Measurements from ENCODE around the gene MAP3K14. TPM values are rescaled to one million over a fixed set of nuclear protein-coding genes. Genes with fewer than 3 reads are reported as not detected.
"Not testable (repeated sequence)": the region's sequence is repeated elsewhere in the genome, so short reads cannot be mapped to it uniquely, and the experiment has no call there.

MAP3K14 gene
- total and polyA plus RNA-seq, 4 donors: 2.2 to 9.3 (median 5.3) TPM

GRCh38 chr17:45305530-45306087 lies 11.2 kb downstream of the MAP3K14 start:
- no peak overlapping the region for H3K4me3 ChIP-seq (ENCODE audit: low read depth, low read length)
- H3K4me1 ChIP-seq (ENCODE audit: control insufficient read depth, insufficient read depth, low read length): peaks cover 9% of the 10 kb centered on the region
- H3K9me3 ChIP-seq (ENCODE audit: control insufficient read depth, insufficient read depth, low read length): no peaks in the 10 kb centered on the region
- no peaks in the 10 kb centered on the region for H3K27me3 ChIP-seq (ENCODE audit: control insufficient read depth, insufficient read depth, low read length)
- no peak overlapping the region for H3K27ac ChIP-seq (ENCODE audit: low read depth, low read length)
- no CpG with 5 or more reads among the region's 3 CpGs for WGBS (ENCODE audit: insufficient coverage)
- peaks cover 3% of the 10 kb centered on the region for H3K36me3 ChIP-seq (ENCODE audit: control insufficient read depth, insufficient read depth, low read length)
- no peak for DNase-seq (ENCODE audit: low read depth in 4 of 6, low spot score in 6 of 6)

DNA sequence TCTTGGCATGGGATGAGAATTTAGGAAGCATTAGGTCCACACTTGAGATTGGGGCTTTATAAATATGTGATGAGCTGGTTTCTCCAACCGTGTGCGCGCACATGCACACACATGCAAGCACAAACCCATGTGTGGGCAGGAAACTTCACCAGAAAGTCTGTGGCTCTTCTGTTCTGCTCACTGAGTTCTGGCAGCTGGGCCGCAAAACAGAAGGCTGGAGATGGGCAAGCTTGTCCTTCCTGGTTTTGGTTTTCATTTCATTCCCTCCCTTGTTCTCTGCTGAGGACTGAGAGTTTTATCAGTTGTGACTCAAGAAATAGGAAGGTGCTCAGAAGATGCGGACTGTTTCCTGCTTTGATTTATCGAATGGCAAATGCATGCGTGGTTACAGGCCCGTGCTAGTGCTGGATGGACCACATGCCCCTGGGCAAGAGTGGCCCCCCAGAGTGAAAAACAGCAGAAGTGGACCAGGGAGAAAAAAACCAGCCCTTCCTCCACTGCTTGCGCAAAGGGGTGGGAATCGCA lies 14.1 kb downstream of the MAP3K14 start:
- 90% methylated on average over 9 of the region's 10 CpGs for WGBS (ENCODE audit: insufficient coverage)
- Histone ChIP-seq H3K4me3 (ENCODE audit: low read depth, low read length) (no peak overlapping the region), H3K4me1 (ENCODE audit: control insufficient read depth, insufficient read depth, low read length) (peaks cover 24% of the 10 kb centered on the region), H3K27ac (ENCODE audit: low read depth, low read length) (no peak overlapping the region), H3K36me3 (ENCODE audit: control insufficient read depth, insufficient read depth, low read length) (peaks cover 2% of the 10 kb centered on the region), H3K9me3 (ENCODE audit: control insufficient read depth, insufficient read depth, low read length) (no peaks in the 10 kb centered on the region), H3K27me3 (ENCODE audit: control insufficient read depth, insufficient read depth, low read length) (no peaks in the 10 kb centered on the region)
- no peak for DNase-seq (ENCODE audit: low read depth in 4 of 6, low spot score in 6 of 6)

- not testable (repeated sequence) for H3K36me3 ChIP-seq (ENCODE audit: control insufficient read depth, insufficient read depth, low read length); H3K27me3 ChIP-seq (ENCODE audit: control insufficient read depth, insufficient read depth, low read length); H3K9me3 ChIP-seq (ENCODE audit: control insufficient read depth, insufficient read depth, low read length); H3K4me3 ChIP-seq (ENCODE audit: low read depth, low read length); DNase-seq (ENCODE audit: low read depth in 4 of 6, low spot score in 6 of 6); H3K27ac ChIP-seq (ENCODE audit: low read depth, low read length)
- H3K4me1 ChIP-seq (ENCODE audit: control insufficient read depth, insufficient read depth, low read length): peaks cover 23% of the 10 kb centered on the region
- WGBS (ENCODE audit: insufficient coverage): 88% methylated on average over 6 of the region's 9 CpGs
Observed at GRCh38 chr17:45302220-45302619, 14.6 kb downstream of the MAP3K14 start.

DNA sequence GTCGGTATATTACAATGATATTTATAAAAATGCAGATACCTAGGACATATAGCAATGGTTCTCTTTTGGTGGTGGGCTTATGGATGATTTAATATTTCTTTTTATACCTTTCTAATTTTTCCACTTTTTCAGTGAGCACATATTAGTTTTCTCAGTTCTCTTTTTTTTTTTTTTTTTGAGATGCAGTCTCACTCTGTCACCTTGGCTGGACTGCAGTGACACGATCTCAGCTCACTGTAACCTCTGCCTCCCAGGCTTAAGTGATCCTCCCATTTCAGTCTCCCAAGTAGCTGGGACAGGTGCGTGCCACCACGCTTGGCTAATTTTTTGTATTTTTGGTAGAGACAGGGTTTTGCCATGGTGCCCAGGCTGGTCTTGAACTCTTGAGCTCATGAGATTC lies 15.1 kb downstream of the MAP3K14 start:
- Histone ChIP-seq H3K27me3 (ENCODE audit: control insufficient read depth, insufficient read depth, low read length) (no peaks in the 10 kb centered on the region), H3K4me1 (ENCODE audit: control insufficient read depth, insufficient read depth, low read length) (peaks cover 23% of the 10 kb centered on the region), H3K27ac (ENCODE audit: low read depth, low read length) (no peak overlapping the region), H3K9me3 (ENCODE audit: control insufficient read depth, insufficient read depth, low read length) (no peaks in the 10 kb centered on the region), H3K36me3 (ENCODE audit: control insufficient read depth, insufficient read depth, low read length) (peaks cover 2% of the 10 kb centered on the region), H3K4me3 (ENCODE audit: low read depth, low read length) (no peak overlapping the region)
- no peak for DNase-seq (ENCODE audit: low read depth in 4 of 6, low spot score in 6 of 6)
- WGBS (ENCODE audit: insufficient coverage): 93% methylated on average over 2 of the region's 4 CpGs

DNA sequence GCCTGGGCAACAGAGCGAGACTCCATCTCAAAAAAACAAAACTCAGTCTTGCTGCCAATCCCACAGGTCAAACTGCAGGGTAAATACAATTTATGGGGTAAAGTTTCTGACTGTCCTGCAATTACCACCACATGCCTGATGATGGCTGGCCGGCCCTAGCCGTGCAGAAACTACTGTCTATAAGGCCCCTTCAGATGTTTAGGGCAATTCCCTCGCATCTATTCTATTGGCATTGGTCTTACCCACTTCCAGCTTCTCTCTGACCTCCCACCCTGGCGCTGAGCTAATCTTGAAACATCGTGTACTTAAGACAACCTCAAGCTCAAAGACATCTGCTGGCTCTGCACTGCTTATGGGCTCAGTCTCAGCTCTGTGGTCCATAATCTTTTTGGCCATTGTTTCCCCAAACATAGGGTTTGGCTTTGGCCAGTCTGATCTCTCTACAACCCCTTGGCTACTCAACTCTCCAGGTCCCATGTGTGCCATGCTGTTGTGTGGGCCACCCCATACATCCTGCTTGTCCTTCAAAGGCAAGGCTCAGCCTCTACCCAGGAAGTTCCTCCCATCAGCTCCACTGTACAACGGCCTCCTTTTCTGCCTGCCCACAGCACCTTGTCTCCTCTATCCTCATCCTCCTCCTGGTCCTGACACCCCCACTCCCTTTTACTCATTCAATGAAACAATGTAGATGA lies 16.6 kb downstream of the MAP3K14 start:
- peaks cover 30% of the 10 kb centered on the region for H3K4me1 ChIP-seq (ENCODE audit: control insufficient read depth, insufficient read depth, low read length)
- H3K27ac ChIP-seq (ENCODE audit: low read depth, low read length): no peak overlapping the region
- H3K4me3 ChIP-seq (ENCODE audit: low read depth, low read length): no peak overlapping the region
- H3K27me3 ChIP-seq (ENCODE audit: control insufficient read depth, insufficient read depth, low read length): no peaks in the 10 kb centered on the region
- H3K36me3 ChIP-seq (ENCODE audit: control insufficient read depth, insufficient read depth, low read length): peaks cover 2% of the 10 kb centered on the region
- H3K9me3 ChIP-seq (ENCODE audit: control insufficient read depth, insufficient read depth, low read length): no peaks in the 10 kb centered on the region
- WGBS (ENCODE audit: insufficient coverage): 97% methylated on average over 6 of the region's 7 CpGs
- no peak for DNase-seq (ENCODE audit: low read depth in 4 of 6, low spot score in 6 of 6)

GRCh38 chr17:45299361-45299760 lies 17.5 kb downstream of the MAP3K14 start:
- Histone ChIP-seq H3K27me3 (ENCODE audit: control insufficient read depth, insufficient read depth, low read length) (no peaks in the 10 kb centered on the region), H3K36me3 (ENCODE audit: control insufficient read depth, insufficient read depth, low read length) (peaks cover 2% of the 10 kb centered on the region), H3K9me3 (ENCODE audit: control insufficient read depth, insufficient read depth, low read length) (no peaks in the 10 kb centered on the region), H3K4me1 (ENCODE audit: control insufficient read depth, insufficient read depth, low read length) (peaks cover 30% of the 10 kb centered on the region), H3K4me3 (ENCODE audit: low read depth, low read length) (no peak overlapping the region), H3K27ac (ENCODE audit: low read depth, low read length) (peak overlapping the region; percentile 48)
- 17% methylated on average over 1 of the region's 2 CpGs for WGBS (ENCODE audit: insufficient coverage)
- peak in 2 of 6 donors; percentile 51 to 65 for DNase-seq (ENCODE audit: low read depth in 4 of 6, low spot score in 6 of 6)

DNA sequence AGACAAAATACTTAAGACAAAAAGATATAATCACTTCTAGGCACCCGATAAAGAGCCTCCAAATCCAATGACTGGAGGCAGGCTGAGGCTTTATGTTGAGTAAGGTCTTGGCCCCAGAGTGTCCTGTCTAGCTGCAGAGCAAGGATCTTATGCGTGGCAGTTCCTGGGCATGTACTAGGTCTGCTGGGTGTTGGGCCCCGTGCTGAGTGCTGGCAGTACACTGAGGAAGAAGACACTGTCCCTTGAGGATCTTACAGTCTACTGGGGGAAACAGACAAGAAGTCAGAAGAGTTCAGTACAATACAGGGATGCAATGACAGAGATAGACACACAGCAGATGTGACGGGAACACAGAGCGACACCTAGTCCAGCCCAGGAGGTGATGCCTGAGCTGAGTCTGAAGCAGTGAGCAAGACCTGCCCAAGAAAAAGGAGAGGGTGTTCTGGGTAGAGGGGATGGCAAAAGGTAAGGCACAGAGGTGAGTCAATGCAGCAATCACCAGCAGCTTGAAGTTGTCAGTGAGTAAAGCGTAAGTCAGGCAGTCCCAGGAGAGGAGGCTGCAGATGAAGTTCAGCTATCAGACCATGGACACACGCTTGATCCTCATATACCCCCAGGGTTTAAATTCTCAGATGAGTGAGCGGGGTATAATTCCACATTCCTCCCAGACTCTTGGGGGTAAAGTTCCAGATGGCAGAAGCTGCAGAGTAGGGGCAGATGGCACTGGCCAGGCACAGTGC lies 18.1 kb downstream of the MAP3K14 start:
- Histone ChIP-seq H3K9me3 (ENCODE audit: control insufficient read depth, insufficient read depth, low read length) (no peaks in the 10 kb centered on the region), H3K27me3 (ENCODE audit: control insufficient read depth, insufficient read depth, low read length) (no peaks in the 10 kb centered on the region), H3K4me1 (ENCODE audit: control insufficient read depth, insufficient read depth, low read length) (peaks cover 36% of the 10 kb centered on the region), H3K27ac (ENCODE audit: low read depth, low read length) (peak overlapping the region; percentile 48), H3K36me3 (ENCODE audit: control insufficient read depth, insufficient read depth, low read length) (peaks cover 2% of the 10 kb centered on the region), H3K4me3 (ENCODE audit: low read depth, low read length) (no peak overlapping the region)
- 86% methylated on average over 5 of the region's 8 CpGs for WGBS (ENCODE audit: insufficient coverage)
- no peak for DNase-seq (ENCODE audit: low read depth in 4 of 6, low spot score in 6 of 6)

- 29% methylated on average over 1 of the region's 1 CpG for WGBS (ENCODE audit: insufficient coverage)
- peaks cover 53% of the 10 kb centered on the region for H3K4me1 ChIP-seq (ENCODE audit: control insufficient read depth, insufficient read depth, low read length)
Observed at GRCh38 chr17:45296833-45297124, 20.0 kb downstream of the MAP3K14 start.

GRCh38 chr17:45296003-45296832 lies 20.6 kb downstream of the MAP3K14 start:
- DNase-seq (ENCODE audit: low read depth in 4 of 6, low spot score in 6 of 6): no peak
- H3K27me3 ChIP-seq (ENCODE audit: control insufficient read depth, insufficient read depth, low read length): no peaks in the 10 kb centered on the region
- no peak overlapping the region for H3K27ac ChIP-seq (ENCODE audit: low read depth, low read length)
- H3K4me3 ChIP-seq (ENCODE audit: low read depth, low read length): no peak overlapping the region
- peaks cover 2% of the 10 kb centered on the region for H3K36me3 ChIP-seq (ENCODE audit: control insufficient read depth, insufficient read depth, low read length)
- WGBS (ENCODE audit: insufficient coverage): 99% methylated on average over 6 of the region's 7 CpGs
- H3K4me1 ChIP-seq (ENCODE audit: control insufficient read depth, insufficient read depth, low read length): peaks cover 54% of the 10 kb centered on the region
- no peaks in the 10 kb centered on the region for H3K9me3 ChIP-seq (ENCODE audit: control insufficient read depth, insufficient read depth, low read length)

More at GRCh38 chr17:45296833-45297124, 20.0 kb downstream of the MAP3K14 start:
- Histone ChIP-seq H3K4me3 (ENCODE audit: low read depth, low read length) (no peak overlapping the region), H3K27me3 (ENCODE audit: control insufficient read depth, insufficient read depth, low read length) (no peaks in the 10 kb centered on the region), H3K27ac (ENCODE audit: low read depth, low read length) (no peak overlapping the region), H3K9me3 (ENCODE audit: control insufficient read depth, insufficient read depth, low read length) (no peaks in the 10 kb centered on the region), H3K36me3 (ENCODE audit: control insufficient read depth, insufficient read depth, low read length) (peaks cover 2% of the 10 kb centered on the region)
- DNase-seq (ENCODE audit: low read depth in 4 of 6, low spot score in 6 of 6): no peak
